ACC112 (cell line): ENCODE data around the gene LRRC40.
"Not testable (repeated sequence)": the region's sequence is repeated elsewhere in the genome, so short reads cannot be mapped to it uniquely, and the experiment has no call there.

Experiments
- H2AFZ ChIP-seq: fragments of 200-600 bp; sonication (generic); one replicate; pipeline ENCODE4 v1.6.0; 2017; ENCODE audit warnings: antibody characterized with exemption, low read length; ENCODE audit not compliant: unreplicated experiment
- H3K27ac ChIP-seq: fragments of 200-600 bp; sonication (generic); 2 replicates; pipeline ENCODE4 v1.5.1; 2014; ENCODE audit warnings: low read depth, mild to moderate bottlenecking, antibody characterized with exemption, low read length, moderate library complexity
- H3K27me3 ChIP-seq: fragments of 200-600 bp; sonication (generic); 2 replicates; pipeline ENCODE4 v1.6.1; 2014; ENCODE audit warnings: mild to moderate bottlenecking, antibody characterized with exemption, low read length, moderate library complexity, mixed read lengths; ENCODE audit not compliant: insufficient read depth
- H3K36me3 ChIP-seq: fragments of 200-600 bp; sonication (generic); 2 replicates; pipeline ENCODE4 v1.6.1; 2016; ENCODE audit warnings: mild to moderate bottlenecking, antibody characterized with exemption, low read length, moderate library complexity, mixed read lengths; ENCODE audit not compliant: insufficient read depth
- H3K4me1 ChIP-seq: fragments of 200-600 bp; sonication (generic); one replicate; pipeline ENCODE4 v1.6.1; 2016; ENCODE audit warnings: low read length, mixed read lengths; ENCODE audit not compliant: insufficient read depth, unreplicated experiment, control insufficient read depth
- H3K4me3 ChIP-seq: fragments of 200-600 bp; sonication (generic); 2 replicates; pipeline ENCODE4 v1.5.1; 2014; ENCODE audit warnings: mild to moderate bottlenecking, low read depth, low read length
- H3K79me2 ChIP-seq: fragments of 200-600 bp; sonication (generic); one replicate; pipeline ENCODE4 v1.6.0; 2016; ENCODE audit warnings: low read length; ENCODE audit not compliant: control insufficient read depth, unreplicated experiment, insufficient read depth

LRRC40 gene

DNA sequence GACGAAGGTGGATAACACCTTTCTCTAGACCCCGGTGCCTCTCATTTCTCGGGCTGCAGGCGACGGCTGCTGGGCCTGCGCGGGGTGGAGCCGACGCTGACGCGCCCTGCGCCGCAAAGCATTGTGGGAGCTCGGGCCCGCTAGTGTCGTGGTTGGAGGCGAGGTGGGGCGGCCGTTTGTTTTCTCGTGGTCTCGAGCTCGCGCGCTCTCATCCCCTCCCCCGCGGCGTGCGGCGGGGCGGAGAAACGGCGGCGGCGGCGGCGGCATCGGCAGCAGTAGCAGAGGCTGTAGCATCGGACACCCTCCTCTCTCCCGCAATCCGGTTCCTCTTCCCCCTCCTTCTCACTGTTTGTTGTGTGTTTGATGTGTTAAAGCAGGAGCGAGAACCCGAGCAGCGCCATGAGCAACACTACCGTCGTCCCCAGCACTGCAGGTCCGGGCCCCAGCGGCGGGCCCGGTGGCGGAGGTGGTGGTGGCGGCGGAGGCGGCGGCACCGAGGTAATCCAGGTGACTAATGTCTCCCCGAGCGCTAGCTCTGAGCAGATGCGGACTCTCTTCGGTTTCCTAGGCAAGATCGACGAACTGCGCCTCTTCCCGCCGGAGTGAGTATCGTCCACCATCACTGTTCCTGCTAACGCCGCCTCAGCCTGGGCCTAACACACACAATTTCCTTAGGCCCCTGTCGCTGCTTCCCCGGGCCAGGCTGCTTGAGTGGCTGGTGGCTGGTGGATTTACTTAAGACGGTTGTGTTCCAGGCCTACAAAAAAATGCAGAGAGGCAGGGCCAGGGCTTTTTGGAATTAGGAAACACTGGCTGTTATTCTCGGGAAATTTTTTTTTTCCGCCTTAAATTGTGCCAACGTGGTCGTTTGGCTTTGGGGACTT lies 16.1 kb upstream of the LRRC40 start, which contains the start of gene SRSF11:
Gene SRSF11 (plus strand): TSS at position 143 of the 884 bp plus-strand sequence. CDS start 257 bp downstream, at position 400.
- Histone ChIP-seq H3K36me3 (peaks cover 29% of the 10 kb centered on the region), H3K27me3 (no peaks in the 10 kb centered on the region), H3K79me2 (peaks cover 91% of the 10 kb centered on the region), H3K4me3 (peak within 1 kb of the TSS; percentile 89), H3K27ac (peak within 1 kb of the TSS; percentile 94), H2AFZ (peak within 1 kb of the TSS; percentile 77), H3K4me1 (peaks cover 31% of the 10 kb centered on the region)

DNA sequence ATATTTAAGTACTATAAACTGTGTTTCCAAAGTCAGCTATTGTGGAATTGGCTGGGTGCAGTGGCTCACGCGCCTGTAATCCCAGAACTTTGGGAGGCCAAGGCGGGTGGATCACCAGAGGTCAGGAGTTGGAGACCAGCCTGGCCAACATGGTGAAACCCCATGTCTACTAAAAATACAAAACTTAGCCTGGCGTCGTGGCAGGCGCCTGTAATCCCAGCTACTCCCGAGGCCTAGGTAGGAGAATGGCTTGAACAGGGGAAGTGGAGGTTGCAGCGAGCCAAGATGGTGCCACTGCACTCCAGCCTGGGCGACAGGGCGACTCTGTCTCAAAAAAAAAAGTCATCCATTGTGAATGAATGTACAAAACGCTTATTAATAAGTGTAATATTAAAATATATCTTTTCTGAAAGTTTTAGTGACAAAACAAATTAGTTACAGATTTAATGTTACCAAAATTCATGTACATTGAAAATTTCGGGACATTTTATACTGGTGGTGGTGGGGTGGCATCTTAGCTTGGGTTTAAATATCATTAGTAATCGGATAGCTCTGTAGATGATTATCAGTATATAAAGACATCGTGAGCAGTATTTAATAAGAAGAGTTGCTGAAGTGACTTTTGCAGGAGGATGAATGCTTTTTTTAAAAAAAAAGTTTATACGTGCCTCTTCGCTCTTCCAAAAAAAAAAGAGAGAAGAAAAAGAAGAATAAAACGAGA lies 15.3 kb upstream of the LRRC40 start:
- H2AFZ ChIP-seq, result peak overlapping the region; percentile 77
- H3K27ac ChIP-seq, result peak overlapping the region; percentile 61
- peak overlapping the region; percentile 89 for H3K4me3 ChIP-seq
- H3K36me3 ChIP-seq, result peaks cover 29% of the 10 kb centered on the region
- H3K4me1 ChIP-seq, result peaks cover 25% of the 10 kb centered on the region
- peaks cover 91% of the 10 kb centered on the region for H3K79me2 ChIP-seq
- H3K27me3 ChIP-seq, result no peaks in the 10 kb centered on the region

DNA sequence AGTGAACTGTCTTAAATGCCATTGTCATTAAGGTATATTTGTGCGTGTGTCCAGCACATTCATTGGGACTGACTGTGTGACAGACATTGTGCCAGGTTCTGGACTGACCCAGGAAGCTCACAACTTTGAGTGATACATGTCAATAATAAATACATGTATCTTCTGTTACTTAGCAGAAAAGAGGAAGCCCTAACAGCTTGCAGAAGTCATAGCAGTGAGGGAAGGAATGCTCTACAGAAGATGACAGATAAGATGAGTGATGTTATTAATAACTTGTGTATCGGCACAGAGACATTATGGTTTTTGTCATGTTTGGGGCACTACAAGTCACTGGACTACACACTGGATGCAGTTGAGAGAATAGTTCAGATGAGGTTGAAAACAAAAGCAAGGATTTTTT lies 14.6 kb upstream of the LRRC40 start:
- Histone ChIP-seq H3K79me2 (peaks cover 91% of the 10 kb centered on the region), H3K27me3 (no peaks in the 10 kb centered on the region), H2AFZ (no peak overlapping the region), H3K27ac (no peak overlapping the region), H3K4me1 (peaks cover 19% of the 10 kb centered on the region), H3K36me3 (peaks cover 24% of the 10 kb centered on the region), H3K4me3 (no peak overlapping the region)

DNA sequence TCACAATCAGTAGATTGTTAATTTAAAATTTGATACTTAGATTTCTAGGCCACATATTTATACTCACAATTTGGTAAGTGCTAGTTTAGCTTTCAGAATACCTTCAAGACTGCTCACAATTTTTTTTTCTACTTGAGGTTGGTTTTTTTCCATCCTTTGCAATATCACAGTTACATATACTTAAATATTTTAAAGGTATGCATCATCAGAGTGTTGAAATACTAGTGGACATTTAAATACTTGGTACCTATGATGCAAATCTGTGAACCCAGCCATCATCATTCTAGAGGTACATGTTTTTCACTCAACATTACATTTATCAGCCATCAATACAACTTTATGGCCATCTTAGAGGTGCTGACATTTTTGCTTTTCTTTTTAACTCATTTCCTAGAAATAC lies 6.2 kb upstream of the LRRC40 start:
- Histone ChIP-seq H3K4me3 (no peak overlapping the region), H3K27ac (no peak overlapping the region), H3K79me2 (peaks cover 97% of the 10 kb centered on the region), H3K36me3 (peaks cover 5% of the 10 kb centered on the region), H3K27me3 (no peaks in the 10 kb centered on the region), H3K4me1 (peaks cover 34% of the 10 kb centered on the region), H2AFZ (no peak overlapping the region)

DNA sequence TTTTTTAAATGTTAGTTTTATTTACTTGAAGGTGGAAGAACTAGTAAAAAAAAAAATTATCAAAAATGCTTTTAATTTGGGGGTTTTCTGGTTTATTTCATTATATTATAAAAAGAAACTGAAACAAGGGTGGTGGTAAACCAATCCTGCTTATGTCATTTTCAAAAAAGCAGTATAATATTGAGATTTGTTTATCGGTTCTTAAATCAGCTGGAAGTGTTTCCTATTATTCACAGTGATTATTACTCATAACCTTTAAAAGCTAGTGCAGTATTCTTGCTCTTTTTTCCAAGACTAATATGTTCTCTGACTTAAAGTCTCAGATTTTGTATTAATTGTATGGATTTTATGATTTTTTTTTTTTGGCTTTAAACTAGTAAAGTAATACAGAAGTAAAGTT lies 5.4 kb upstream of the LRRC40 start:
- H3K79me2 ChIP-seq, result peaks cover 97% of the 10 kb centered on the region
- 0 out of 2 replicates have a peak overlapping the region, but pooled peaks have one; percentile 24 for H3K4me3 ChIP-seq
- H3K36me3 ChIP-seq, result peaks cover 5% of the 10 kb centered on the region
- H2AFZ ChIP-seq, result no peak overlapping the region
- H3K27ac ChIP-seq, result peak overlapping the region; percentile 41
- H3K4me1 ChIP-seq, result peaks cover 34% of the 10 kb centered on the region
- H3K27me3 ChIP-seq, result no peaks in the 10 kb centered on the region

DNA sequence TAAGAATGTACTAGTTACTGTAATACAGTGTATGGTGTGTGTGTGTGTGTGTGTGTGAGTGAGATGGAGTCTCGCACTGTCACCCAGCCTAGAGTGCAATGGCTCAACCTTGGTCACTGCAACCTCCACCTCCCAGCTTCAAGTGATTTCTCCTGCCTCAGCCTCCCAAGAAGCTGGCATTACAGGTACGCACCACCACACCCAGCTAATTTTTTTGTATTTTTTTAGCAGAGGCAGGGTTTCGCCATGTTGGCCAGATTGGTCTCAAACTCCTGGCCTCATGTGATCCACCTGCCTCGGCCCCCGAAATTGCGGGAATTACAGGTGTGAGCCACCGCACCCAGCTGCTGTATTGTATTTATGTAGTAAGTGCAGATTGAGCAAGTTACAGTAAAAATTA lies 2.9 kb upstream of the LRRC40 start:
- no peaks in the 10 kb centered on the region for H3K27me3 ChIP-seq
- no peak overlapping the region for H3K27ac ChIP-seq
- peaks cover 97% of the 10 kb centered on the region for H3K79me2 ChIP-seq
- H3K4me3 ChIP-seq, result 0 out of 2 replicates have a peak overlapping the region, but pooled peaks have one; percentile 1
- peaks cover 5% of the 10 kb centered on the region for H3K36me3 ChIP-seq
- no peak overlapping the region for H2AFZ ChIP-seq
- H3K4me1 ChIP-seq, result peaks cover 44% of the 10 kb centered on the region

DNA sequence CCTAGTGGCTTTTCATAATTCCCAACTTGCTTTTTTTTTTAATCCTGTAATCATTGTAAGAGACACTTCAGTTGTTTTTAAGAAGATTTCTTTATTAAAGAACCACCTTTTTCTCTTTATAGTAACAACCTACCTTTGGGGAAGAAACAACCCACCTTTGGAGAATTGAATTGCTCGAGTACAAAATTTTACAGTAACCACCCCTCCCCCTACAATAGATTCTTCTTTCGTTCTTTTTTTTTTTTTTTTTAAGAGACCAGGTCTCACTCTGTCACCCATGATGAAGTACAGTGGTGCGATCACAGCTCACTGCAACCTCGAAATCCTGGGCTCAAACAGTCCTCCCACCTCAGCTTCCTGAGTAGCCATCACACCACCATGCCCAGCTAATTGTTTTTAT lies 2.1 kb upstream of the LRRC40 start:
- Histone ChIP-seq H3K79me2 (peaks cover 97% of the 10 kb centered on the region), H3K4me3 (peak overlapping the region; percentile 94), H3K36me3 (peaks cover 5% of the 10 kb centered on the region), H3K4me1 (peaks cover 45% of the 10 kb centered on the region), H2AFZ (no peak overlapping the region), H3K27me3 (no peaks in the 10 kb centered on the region), H3K27ac (no peak overlapping the region)

DNA sequence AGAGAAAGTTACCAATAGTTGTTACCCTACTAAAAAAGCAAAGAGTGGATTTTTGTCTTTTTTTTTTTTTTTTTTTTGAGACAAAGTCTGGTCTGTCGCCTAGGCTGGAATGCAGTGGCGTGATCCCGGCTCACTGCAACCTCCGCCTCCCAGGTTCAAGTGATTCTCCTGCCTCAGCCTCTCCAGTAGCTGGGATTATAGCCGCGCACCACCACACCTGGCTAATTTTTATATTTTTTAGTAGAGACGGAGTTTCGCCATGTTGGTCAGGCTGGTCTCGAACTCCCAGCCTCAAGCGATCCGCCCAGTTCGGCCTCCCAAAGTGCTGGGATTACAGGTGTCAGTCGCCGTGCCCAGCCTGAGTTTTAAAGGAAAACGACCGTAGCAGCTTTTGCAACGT lies 1.5 kb upstream of the LRRC40 start:
- peaks cover 98% of the 10 kb centered on the region for H3K79me2 ChIP-seq
- H2AFZ ChIP-seq, H3K36me3 ChIP-seq, H3K27me3 ChIP-seq, H3K27ac ChIP-seq: not testable (repeated sequence)
- peak overlapping the region; percentile 94 for H3K4me3 ChIP-seq
- H3K4me1 ChIP-seq, result peaks cover 45% of the 10 kb centered on the region

DNA sequence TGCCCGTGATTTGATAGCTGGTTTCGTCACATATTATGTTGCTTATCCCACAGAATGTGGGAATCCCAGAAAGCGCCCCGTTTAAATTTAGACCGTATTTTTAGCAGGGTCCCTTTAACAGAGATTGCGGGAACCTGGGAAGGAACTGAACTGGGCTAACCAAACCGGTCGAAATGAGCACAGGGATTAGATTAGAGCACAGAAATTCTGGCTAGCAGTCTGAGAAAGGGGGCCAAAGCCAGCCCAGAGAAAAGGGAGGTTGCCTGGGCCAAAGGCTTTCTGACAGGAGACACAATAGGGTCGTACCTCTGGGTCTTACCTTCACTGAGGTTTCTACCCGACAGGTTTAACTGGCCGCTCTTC lies 327 bp downstream of the LRRC40 start:
- Histone ChIP-seq H3K27ac (peak overlapping the region; percentile 30; the same call in 1 of the 2 replicates), H3K4me1 (peaks cover 29% of the 10 kb centered on the region), H3K4me3 (peak overlapping the region; percentile 94), H3K27me3 (no peaks in the 10 kb centered on the region), H3K36me3 (peaks cover 5% of the 10 kb centered on the region; the same call in 1 of the 2 replicates), H3K79me2 (peaks cover 91% of the 10 kb centered on the region), H2AFZ (peak overlapping the region; percentile 91)

DNA sequence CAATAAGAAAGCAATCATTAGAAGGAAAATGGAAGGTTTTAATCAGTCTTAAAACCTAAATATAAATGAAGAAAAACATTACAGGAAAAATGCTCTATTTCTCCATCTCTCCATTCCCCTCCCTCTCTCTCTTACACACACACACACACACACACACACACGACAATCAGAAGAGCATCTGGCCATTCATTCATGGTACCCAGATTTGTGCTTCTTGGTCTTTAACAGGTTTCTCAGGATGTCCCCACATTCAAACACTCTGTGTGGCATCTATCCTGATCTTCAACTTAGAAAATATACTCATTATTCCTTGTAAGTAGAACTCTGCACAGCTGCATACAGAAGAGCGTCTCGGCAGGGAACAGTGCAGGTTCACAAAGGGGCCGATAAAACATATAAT lies 779 bp downstream of the LRRC40 start:
- Histone ChIP-seq H2AFZ (peak overlapping the region; percentile 91), H3K4me3 (peak overlapping the region; percentile 94), H3K79me2 (peaks cover 88% of the 10 kb centered on the region), H3K4me1 (peaks cover 28% of the 10 kb centered on the region), H3K27ac (no peak overlapping the region), H3K36me3 (peaks cover 5% of the 10 kb centered on the region; the same call in 1 of the 2 replicates), H3K27me3 (no peaks in the 10 kb centered on the region)
